PFSK-1 (cell line): ENCODE data around the gene ACVRL1.

Source experiments
- SIN3A ChIP-seq: IDR thresholded peaks from 2 replicates; pipeline ENCODE4 v1.6.1; 2012; ENCODE audit warnings: mild to moderate bottlenecking, low read length, moderate library complexity, borderline replicate concordance; ENCODE audit not compliant: insufficient read depth
- TAF1 ChIP-seq: IDR thresholded peaks from 2 replicates; pipeline ENCODE4 v1.6.1; 2012; ENCODE audit warnings: low read length, control low read depth, borderline replicate concordance; ENCODE audit not compliant: insufficient read depth

DNA sequence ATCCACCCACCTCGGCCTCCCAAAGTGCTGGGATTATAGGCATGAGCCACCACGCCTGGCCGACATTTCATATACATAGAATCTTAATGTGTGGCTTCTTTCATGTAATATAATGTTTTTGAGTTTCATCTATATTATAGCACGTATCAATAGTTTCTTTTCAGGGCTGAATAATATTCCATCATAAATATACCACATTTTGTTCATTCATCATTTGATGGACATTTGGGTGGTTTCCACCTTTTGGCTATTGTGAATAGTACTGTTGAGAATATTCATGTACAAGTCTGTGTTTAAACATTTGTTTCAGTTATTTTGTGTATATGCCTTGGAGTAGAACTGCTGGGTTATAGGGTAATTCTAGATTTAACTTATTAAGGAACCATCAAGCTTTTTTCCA, 56.2 kb downstream of the ACVRL1 start:
- TF ChIP-seq TAF1 (no peak), SIN3A (no peak)
